B cell (primary cell): ENCODE data around the gene YES1. TPM values are rescaled to one million over a fixed set of nuclear protein-coding genes. Genes with fewer than 3 reads are reported as not detected.

ENCODE experiments used
- ATAC-seq: fragments of 200-7000 bp; cut with Tn5 transposase; one replicate; pipeline ENCODE4 v1.10.0; 2021; ENCODE audit warnings: low read depth, mild to moderate bottlenecking, moderate number of reproducible peaks, moderate library complexity
- CTCF ChIA-PET: fragments of 350-600 bp; sonication (Branson Sonifier 250); formaldehyde crosslinking; loops from one replicate; lab custom pipeline; 2021; ENCODE audit warnings: antibody characterized with exemption, inconsistent platforms; lab: Charles Lee
- POLR2A ChIA-PET: fragments of 350-600 bp; sonication (Branson Sonifier 250); formaldehyde crosslinking; loops from one replicate; lab custom pipeline; 2021; ENCODE audit warnings: antibody characterized with exemption; lab: Charles Lee
- DNase-seq: peaks from one replicate; pipeline ENCODE4 v3.0.0; 2013
- H2AFZ ChIP-seq: 2 replicates; pipeline ENCODE4 v1.6.1; 2012; ENCODE audit warnings: mild to moderate bottlenecking, low read depth, low read length; ENCODE audit not compliant: insufficient read depth, poor library complexity, severe bottlenecking
- H3K27ac ChIP-seq, 2 donors: 1 replicate in 1 of 2; 2 replicates in 1 of 2; pipeline ENCODE4 v1.5.1; 2012 to 2013; ENCODE audit warnings: low read length in 2 of 2, mild to moderate bottlenecking in 2 of 2, moderate library complexity in 1 of 2
- H3K27me3 ChIP-seq, 4 experiments: fragments of 200-600 bp in 1 of 4; sonication (generic) in 1 of 4; replicated peaks in 1 of 4; 1 replicate in 2 of 4; 2 replicates in 2 of 4; pipeline versions ENCODE4 v1.6.1 to v1.7.0; 2013 to 2016; ENCODE audit warnings: low read length in 3 of 4, mild to moderate bottlenecking in 2 of 4, mixed read lengths in 1 of 4, moderate library complexity in 1 of 4; ENCODE audit not compliant: insufficient read depth in 4 of 4, control insufficient read depth in 3 of 4; ENCODE audit errors: control extremely low read depth in 1 of 4
- H3K36me3 ChIP-seq, 2 experiments: replicated peaks in 1 of 2; 1 replicate in 1 of 2; 2 replicates in 1 of 2; pipeline versions ENCODE4 v1.6.1 to v1.7.1; 2013; ENCODE audit warnings: low read length in 1 of 2; ENCODE audit not compliant: insufficient read depth in 2 of 2, control insufficient read depth in 1 of 2; ENCODE audit errors: control extremely low read depth in 1 of 2, extremely low read depth in 1 of 2
- H3K4me1 ChIP-seq, 2 donors: fragments of 200-600 bp in 1 of 2; sonication (generic) in 1 of 2; 1 replicate in 1 of 2; 2 replicates in 1 of 2; pipeline versions ENCODE4 v1.5.1 to v1.6.1; 2013 to 2017; ENCODE audit warnings: low read length in 2 of 2; ENCODE audit not compliant: control insufficient read depth in 2 of 2, insufficient read depth in 2 of 2
- H3K4me2 ChIP-seq: replicated peaks from 2 replicates; pipeline ENCODE3; 2012; ENCODE audit warnings: mild to moderate bottlenecking, low read depth, low read length; ENCODE audit not compliant: poor library complexity, severe bottlenecking
- H3K4me3 ChIP-seq, 5 experiments: fragments of 200-600 bp in 1 of 5; sonication (generic) in 1 of 5; 1 replicate in 3 of 5; 2 replicates in 2 of 5; pipeline versions ENCODE4 v1.5.1 to v1.7.0; 2011 to 2016; ENCODE audit warnings: low read length in 4 of 5, mild to moderate bottlenecking in 4 of 5, low read depth in 2 of 5, control low read depth in 1 of 5, moderate library complexity in 1 of 5; ENCODE audit not compliant: insufficient read depth in 1 of 5; ENCODE audit errors: control extremely low read depth in 1 of 5, extremely low read depth in 1 of 5
- H3K79me2 ChIP-seq: fragments of 200-600 bp; sonication (generic); one replicate; pipeline ENCODE4 v1.6.0; 2016; ENCODE audit warnings: low read length; ENCODE audit not compliant: control insufficient read depth, insufficient read depth
- H3K9ac ChIP-seq: fragments of 200-600 bp; sonication (generic); 2 replicates; pipeline ENCODE4 v1.6.1; 2017; ENCODE audit warnings: mild to moderate bottlenecking, low read length, moderate library complexity
- H3K9me3 ChIP-seq, 3 donors: one replicate each; pipeline versions ENCODE4 v1.6.1 to v1.7.1; 2013; ENCODE audit warnings: low read length in 2 of 3; ENCODE audit not compliant: control insufficient read depth in 2 of 3, insufficient read depth in 1 of 3; ENCODE audit errors: control extremely low read depth in 1 of 3
- H4K20me1 ChIP-seq: 2 replicates; pipeline ENCODE4 v1.6.0; 2012; ENCODE audit warnings: mild to moderate bottlenecking, low read length; ENCODE audit not compliant: insufficient read depth, control insufficient read depth, poor library complexity, severe bottlenecking
- H3K27ac Mint-ChIP-seq: one replicate; pipeline ENCODE4 v1.8.0; 2021; ENCODE audit warnings: mixed read lengths
- H3K27me3 Mint-ChIP-seq: one replicate; pipeline ENCODE4 v1.8.0; 2021; ENCODE audit warnings: mixed read lengths
- H3K4me1 Mint-ChIP-seq: one replicate; pipeline ENCODE4 v1.8.0; 2021; ENCODE audit warnings: mixed read lengths
- H3K4me3 Mint-ChIP-seq: one replicate; pipeline ENCODE4 v1.8.0; 2021; ENCODE audit warnings: mixed read lengths
- H3K9me3 Mint-ChIP-seq: one replicate; pipeline ENCODE4 v1.8.0; 2022; ENCODE audit warnings: mixed read lengths; ENCODE audit not compliant: insufficient read depth
- EZH2 ChIP-seq: IDR thresholded peaks from 2 replicates; pipeline ENCODE4 v1.6.1; 2012; ENCODE audit warnings: borderline replicate concordance, low read depth, mild to moderate bottlenecking, moderate library complexity, low read length; ENCODE audit not compliant: insufficient read depth, poor library complexity, severe bottlenecking
- WGBS: methylation state at CpG from one replicate; pipeline ENCODE4 v1.1.5; 2013; ENCODE audit warnings: missing lambda C conversion rate; ENCODE audit not compliant: insufficient coverage; 5-methylcytosine and 5-hydroxymethylcytosine counted together
- intact Hi-C: fragments of 100-400 bp; cut with micrococcal nuclease; formaldehyde crosslinking; loops from one replicate; pipeline ENCODE4 v1.10.0; 2022
- polyA plus RNA-seq: library from polyadenylated mRNA; depleted of rRNA; stranded (reverse); fragments of >200 nt; gene quantifications from 2 replicates; pipeline ENCODE4 v1.2.3, GENCODE V29; 2012
- total RNA-seq, 2 donors: library from RNA; stranded (reverse); fragments of 120-200 nt in 1 of 2; gene quantifications; 1 replicate in 1 of 2; 2 replicates in 1 of 2; pipeline versions ENCODE4 v1.2.3 to v1.2.4, GENCODE V29; 2013 to 2022
- TF ChIP-seq, protein P1 (sequence below): fragments of 200-600 bp; IDR thresholded peaks from one replicate; pipeline ENCODE4 v1.8.0; 2022; ENCODE audit warnings: antibody characterized with exemption, mild to moderate bottlenecking

The YES1 gene
- total and polyA plus RNA-seq, 2 donors (not counting 1 experiment from before 2014, with no cell fraction given) = 0.30 TPM; not detected in 1

DNA sequence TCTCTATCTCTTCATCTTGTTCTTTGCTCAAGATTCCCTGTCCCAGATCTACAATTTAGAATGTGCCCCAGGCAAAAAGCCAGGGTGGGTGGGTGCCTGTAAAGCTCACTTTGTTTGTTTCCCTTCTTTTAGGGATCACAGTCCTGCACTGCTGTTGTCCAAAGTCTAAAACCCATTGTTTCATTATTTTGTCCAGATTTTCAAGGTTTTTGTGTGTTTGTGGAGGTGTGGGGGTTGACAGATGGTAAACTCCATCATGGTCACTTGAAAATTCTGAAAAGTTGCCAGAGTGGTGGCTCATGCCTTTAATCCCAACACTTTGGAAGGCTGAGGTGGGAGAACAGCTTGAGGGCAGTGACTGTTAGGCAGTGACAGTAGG is 41.5 kb downstream of the YES1 start:
- intact Hi-C loops = no loop called here
- H3K4me1 Mint-ChIP-seq = no peaks in the 10 kb centered on the region
- no peak overlapping the region for H3K9ac ChIP-seq
- no peaks in the 10 kb centered on the region for H3K9me3 Mint-ChIP-seq
- no peaks in the 10 kb centered on the region for H3K36me3 ChIP-seq
- H4K20me1 ChIP-seq = no peaks in the 10 kb centered on the region
- H3K4me1 ChIP-seq = no peaks in the 10 kb centered on the region
- H3K9me3 ChIP-seq = no peaks in the 10 kb centered on the region
- no peak overlapping the region for H2AFZ ChIP-seq
- peaks cover 9% of the 10 kb centered on the region for H3K27me3 Mint-ChIP-seq
- ATAC-seq (no peak), DNase-seq (no peak)
- POLR2A ChIA-PET = no interaction called here
- TF ChIP-seq EZH2 = no peak
- TF ChIP-seq, protein P1, sequence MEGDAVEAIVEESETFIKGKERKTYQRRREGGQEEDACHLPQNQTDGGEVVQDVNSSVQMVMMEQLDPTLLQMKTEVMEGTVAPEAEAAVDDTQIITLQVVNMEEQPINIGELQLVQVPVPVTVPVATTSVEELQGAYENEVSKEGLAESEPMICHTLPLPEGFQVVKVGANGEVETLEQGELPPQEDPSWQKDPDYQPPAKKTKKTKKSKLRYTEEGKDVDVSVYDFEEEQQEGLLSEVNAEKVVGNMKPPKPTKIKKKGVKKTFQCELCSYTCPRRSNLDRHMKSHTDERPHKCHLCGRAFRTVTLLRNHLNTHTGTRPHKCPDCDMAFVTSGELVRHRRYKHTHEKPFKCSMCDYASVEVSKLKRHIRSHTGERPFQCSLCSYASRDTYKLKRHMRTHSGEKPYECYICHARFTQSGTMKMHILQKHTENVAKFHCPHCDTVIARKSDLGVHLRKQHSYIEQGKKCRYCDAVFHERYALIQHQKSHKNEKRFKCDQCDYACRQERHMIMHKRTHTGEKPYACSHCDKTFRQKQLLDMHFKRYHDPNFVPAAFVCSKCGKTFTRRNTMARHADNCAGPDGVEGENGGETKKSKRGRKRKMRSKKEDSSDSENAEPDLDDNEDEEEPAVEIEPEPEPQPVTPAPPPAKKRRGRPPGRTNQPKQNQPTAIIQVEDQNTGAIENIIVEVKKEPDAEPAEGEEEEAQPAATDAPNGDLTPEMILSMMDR = no peak
- H3K27me3 ChIP-seq = no peaks in the 10 kb centered on the region
- no peaks in the 10 kb centered on the region for H3K79me2 ChIP-seq
- H3K27ac ChIP-seq = no peak overlapping the region
- H3K4me2 ChIP-seq = no peak overlapping the region
- no peak overlapping the region for H3K4me3 Mint-ChIP-seq
- H3K4me3 ChIP-seq = no peak overlapping the region
- CTCF ChIA-PET = interaction anchor here (0.7 kb wide), 1 partner anchor 23 kb away, joined by 3 read pairs; no protein-coding TSS in a partner anchor
- no peak overlapping the region for H3K27ac Mint-ChIP-seq

DNA sequence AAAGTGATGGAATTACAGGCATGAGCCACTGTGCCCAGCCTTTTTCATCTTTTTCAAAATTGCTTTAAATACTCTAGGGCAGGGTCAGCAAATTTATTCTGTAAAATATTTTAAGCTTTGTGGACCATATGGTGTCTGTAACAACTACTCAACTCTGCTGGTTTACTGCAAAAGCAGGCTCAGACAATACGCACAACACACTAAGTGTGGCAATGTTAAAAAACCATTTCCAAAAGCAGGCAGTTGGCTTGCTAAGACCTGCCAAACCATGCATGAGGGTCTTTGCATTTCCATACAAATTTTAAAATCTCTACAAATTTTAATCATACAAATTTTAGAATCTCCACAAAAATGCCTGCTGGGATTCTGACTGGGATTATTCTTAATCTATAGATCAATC is 44.1 kb downstream of the YES1 start:
- ATAC-seq = no peak
- no peaks in the 10 kb centered on the region for H4K20me1 ChIP-seq
- H3K4me2 ChIP-seq = no peak overlapping the region
- no peaks in the 10 kb centered on the region for H3K27me3 Mint-ChIP-seq
- H3K4me1 Mint-ChIP-seq = no peaks in the 10 kb centered on the region
- H3K4me1 ChIP-seq = no peaks in the 10 kb centered on the region
- TF ChIP-seq EZH2 = no peak
- TF ChIP-seq, protein P1 = no peak
- no peak overlapping the region for H3K4me3 ChIP-seq
- intact Hi-C loops = no loop called here
- no peaks in the 10 kb centered on the region for H3K27me3 ChIP-seq
- no peak overlapping the region for H3K9ac ChIP-seq
- no peak for DNase-seq
- no peak overlapping the region for H3K4me3 Mint-ChIP-seq
- no peak overlapping the region for H2AFZ ChIP-seq
- H3K9me3 Mint-ChIP-seq = no peaks in the 10 kb centered on the region
- POLR2A ChIA-PET = no interaction called here
- no peak overlapping the region for H3K27ac Mint-ChIP-seq
- H3K27ac ChIP-seq = no peak overlapping the region
- CTCF ChIA-PET = no interaction called here
- H3K36me3 ChIP-seq = no peaks in the 10 kb centered on the region
- H3K79me2 ChIP-seq = no peaks in the 10 kb centered on the region
- no CpG with 5 or more reads among the region's 1 CpG for WGBS
- no peaks in the 10 kb centered on the region for H3K9me3 ChIP-seq
